IMR-90 (cell line): ENCODE data around the gene EIF4H. TPM values are rescaled to one million over a fixed set of nuclear protein-coding genes. Genes with fewer than 3 reads are reported as not detected.

ENCODE experiments used
- ATAC-seq: fragments of 200-7000 bp; cut with Tn5 transposase; 2 replicates; pipeline ENCODE4 v1.9.1; 2020; ENCODE audit warnings: low read depth, mild to moderate bottlenecking, moderate library complexity
- Bru-seq: library from RNA; stranded (reverse); fragments of 400-500 nt; gene quantifications from one replicate; lab custom pipeline; 2021; lab: Mats Ljungman, UMichigan
- BruChase-seq, 2 experiments: library from RNA; stranded (reverse); fragments of 400-500 nt; gene quantifications; one replicate each; lab custom pipeline; 2021; lab: Mats Ljungman, UMichigan
- BruUV-seq: library from RNA; stranded (reverse); fragments of 400-500 nt; replicated peaks from 2 replicates; lab custom pipeline; 2021; lab: Mats Ljungman, UMichigan
- CTCF ChIA-PET: fragments of 300-600 bp; formaldehyde crosslinking; extraction: SDS; loops from one replicate; lab custom pipeline; 2021; ENCODE audit warnings: antibody characterized with exemption; lab: Yijun Ruan, JAX
- POLR2A ChIA-PET: fragments of 300-600 bp; sonication (Branson Sonifier 250); formaldehyde crosslinking; loops from one replicate; lab custom pipeline; 2022; ENCODE audit warnings: antibody characterized with exemption; ENCODE audit not compliant: unreplicated experiment; lab: Charles Lee
- DNase-seq: peaks from one replicate; pipeline ENCODE4 v3.0.0; 2013
- H2AFZ ChIP-seq: replicated peaks from 2 replicates; pipeline ENCODE3; 2013; ENCODE audit warnings: low read length, mild to moderate bottlenecking; ENCODE audit not compliant: poor library complexity
- H2AK5ac ChIP-seq: 2 replicates; pipeline ENCODE4 v1.6.1; 2013; ENCODE audit warnings: low read depth, low read length, inconsistent platforms
- H2AK9ac ChIP-seq: replicated peaks from 2 replicates; pipeline ENCODE3; 2013; ENCODE audit warnings: mild to moderate bottlenecking, low read depth, low read length, moderate library complexity; ENCODE audit not compliant: poor library complexity
- H2BK120ac ChIP-seq: 2 replicates; pipeline ENCODE4 v1.6.1; 2013; ENCODE audit warnings: low read depth, low read length, inconsistent platforms
- H2BK15ac ChIP-seq: 3 replicates; pipeline ENCODE4 v1.6.1; 2013; ENCODE audit warnings: low read depth, low read length, inconsistent platforms
- H2BK20ac ChIP-seq: 2 replicates; pipeline ENCODE4 v1.6.1; 2013; ENCODE audit warnings: low read depth, mild to moderate bottlenecking, inconsistent platforms, low read length, moderate library complexity
- H2BK5ac ChIP-seq: 2 replicates; pipeline ENCODE4 v1.6.1; 2013; ENCODE audit warnings: mild to moderate bottlenecking, low read depth, low read length, inconsistent platforms; ENCODE audit not compliant: poor library complexity, severe bottlenecking
- H3K14ac ChIP-seq: replicated peaks from 2 replicates; pipeline ENCODE4 v1.6.1; 2013; ENCODE audit warnings: low read depth, low read length, inconsistent platforms
- H3K18ac ChIP-seq: 2 replicates; pipeline ENCODE4 v1.6.1; 2013; ENCODE audit warnings: low read depth, low read length, control low read depth
- H3K23ac ChIP-seq: 2 replicates; pipeline ENCODE4 v1.6.1; 2013; ENCODE audit warnings: low read depth, low read length, inconsistent platforms
- H3K27ac ChIP-seq: 2 replicates; pipeline ENCODE4 v1.5.1; 2013; ENCODE audit warnings: mild to moderate bottlenecking, control low read depth, low read length; ENCODE audit not compliant: insufficient read depth
- H3K27me3 ChIP-seq: 2 replicates; pipeline ENCODE4 v1.6.1; 2013; ENCODE audit warnings: low read length; ENCODE audit not compliant: control insufficient read depth, insufficient read depth
- H3K36me3 ChIP-seq: 2 replicates; pipeline ENCODE4 v1.6.1; 2013; ENCODE audit warnings: low read length, mixed read lengths; ENCODE audit not compliant: control insufficient read depth, insufficient read depth
- H3K4ac ChIP-seq: 2 replicates; pipeline ENCODE4 v1.6.1; 2013; ENCODE audit warnings: low read depth, low read length, inconsistent platforms
- H3K4me1 ChIP-seq: 2 replicates; pipeline ENCODE4 v1.6.1; 2013; ENCODE audit warnings: low read length, mixed read lengths; ENCODE audit not compliant: control insufficient read depth, insufficient read depth
- H3K4me2 ChIP-seq: 2 replicates; pipeline ENCODE4 v1.6.1; 2013; ENCODE audit warnings: low read depth, mild to moderate bottlenecking, control low read depth, low read length, moderate library complexity
- H3K4me3 ChIP-seq: 2 replicates; pipeline ENCODE4 v1.5.1; 2013; ENCODE audit warnings: low read depth, mild to moderate bottlenecking, control low read depth, low read length, moderate library complexity; ENCODE audit not compliant: insufficient read depth
- H3K56ac ChIP-seq: 2 replicates; pipeline ENCODE4 v1.6.1; 2013; ENCODE audit warnings: low read length, inconsistent platforms; ENCODE audit not compliant: insufficient read depth; ENCODE audit errors: extremely low read depth
- H3K79me1 ChIP-seq, 2 experiments: 2 replicates each; pipeline ENCODE4 v1.6.1; 2013; ENCODE audit warnings: low read length in 2 of 2, inconsistent platforms in 1 of 2, low read depth in 1 of 2
- H3K9ac ChIP-seq: 2 replicates; pipeline ENCODE4 v1.6.1; 2013; ENCODE audit warnings: low read depth, low read length, control low read depth
- H3K9me1 ChIP-seq: 2 replicates; pipeline ENCODE4 v1.6.1; 2013; ENCODE audit warnings: low read length, inconsistent platforms; ENCODE audit not compliant: insufficient read depth
- H3K9me3 ChIP-seq: 2 replicates; pipeline ENCODE4 v1.6.1; 2013; ENCODE audit warnings: low read length; ENCODE audit not compliant: control insufficient read depth, insufficient read depth
- H4K20me1 ChIP-seq: 2 replicates; pipeline ENCODE4 v1.6.1; 2013; ENCODE audit warnings: low read length, inconsistent platforms; ENCODE audit not compliant: insufficient read depth
- H4K5ac ChIP-seq: 2 replicates; pipeline ENCODE4 v1.6.1; 2013; ENCODE audit warnings: mild to moderate bottlenecking, low read depth, low read length, control low read depth
- H4K8ac ChIP-seq, 2 experiments: 2 replicates each; pipeline ENCODE4 v1.6.1; 2013; ENCODE audit warnings: low read depth in 2 of 2, low read length in 2 of 2, control low read depth in 1 of 2, inconsistent platforms in 1 of 2
- H4K91ac ChIP-seq: 2 replicates; pipeline ENCODE4 v1.6.1; 2013; ENCODE audit warnings: low read depth, low read length, inconsistent platforms; ENCODE audit not compliant: insufficient read depth
- CEBPB ChIP-seq: IDR thresholded peaks from 2 replicates; pipeline ENCODE4 v1.6.1; 2012; ENCODE audit warnings: low read depth, low read length, improper control_type of control experiment
- CHD1 ChIP-seq: IDR thresholded peaks from 2 replicates; pipeline ENCODE4 v1.6.1; 2012; ENCODE audit warnings: low read depth, low read length, improper control_type of control experiment
- FOS ChIP-seq: fragments of 150-350 bp; IDR thresholded peaks from 2 replicates; pipeline ENCODE4 v1.6.1; 2016; ENCODE audit warnings: low read depth, low read length
- MXI1 ChIP-seq: IDR thresholded peaks from 2 replicates; pipeline ENCODE4 v1.6.1; 2012; ENCODE audit warnings: low read depth, mild to moderate bottlenecking, low read length, moderate library complexity, borderline replicate concordance
- NFE2L2 ChIP-seq: fragments of 150-350 bp; IDR thresholded peaks from 2 replicates; pipeline ENCODE4 v1.6.1; 2016; ENCODE audit warnings: low read depth, mild to moderate bottlenecking, low read length
- POLR2A ChIP-seq: IDR thresholded peaks from 2 replicates; pipeline ENCODE4 v1.6.1; 2012; ENCODE audit warnings: mild to moderate bottlenecking, low read depth, low read length
- RAD21 ChIP-seq: IDR thresholded peaks from 2 replicates; pipeline ENCODE4 v1.6.1; 2012; ENCODE audit warnings: low read length, improper control_type of control experiment
- SMC3 ChIP-seq: fragments of 150-350 bp; IDR thresholded peaks from 2 replicates; pipeline ENCODE4 v1.6.1; 2016; ENCODE audit warnings: low read depth, mild to moderate bottlenecking, antibody characterized with exemption, low read length, moderate library complexity
- WGBS, 2 experiments: methylation state at CpG; one replicate each; pipeline versions ENCODE4 v1.1.5 to v1.1.7; 2013; ENCODE audit warnings: missing lambda C conversion rate in 2 of 2; ENCODE audit not compliant: insufficient read length in 1 of 2; ENCODE audit errors: extremely low coverage in 2 of 2; 5-methylcytosine and 5-hydroxymethylcytosine counted together
- dilution Hi-C: fragments of 300-500 bp; cut with HindIII; formaldehyde crosslinking; loops from one replicate; pipeline ENCODE4 v1.14.3; 2018; ENCODE audit warnings: low sequenced_read_pairs; ENCODE audit not compliant: unreplicated experiment
- in situ Hi-C: fragments of 300-500 bp; cut with MboI; formaldehyde crosslinking; loops from 3 replicates; pipeline ENCODE4 v1.14.3; 2019; ENCODE audit warnings: low sequenced_read_pairs, inconsistent platforms, mixed read lengths
- intact Hi-C: fragments of 100-400 bp; cut with micrococcal nuclease; formaldehyde crosslinking; loops from 2 replicates; pipeline ENCODE4 v1.10.0; 2022
- long read RNA-seq: library from polyadenylated mRNA; unstranded; transcript quantifications from one replicate; pipeline ENCODE4 v2.0.0, GENCODE V29; 2021; ENCODE audit not compliant: unreplicated experiment
- polyA plus RNA-seq, 3 experiments: library from polyadenylated mRNA; depleted of rRNA; stranded (reverse); fragments of >200 nt; gene quantifications; 2 replicates each; pipeline ENCODE4 v1.2.3, GENCODE V29; 2012; ENCODE audit warnings: low replicate concordance in 1 of 3
- total RNA-seq: library from RNA; depleted of rRNA; stranded (reverse); fragments of >200 nt; gene quantifications from 2 replicates; pipeline ENCODE4 v1.2.3, GENCODE V29; 2012; rRNA removed
- TF ChIP-seq, protein P1 (sequence below): fragments of 150-350 bp; IDR thresholded peaks from 2 replicates; pipeline ENCODE4 v1.6.1; 2016; ENCODE audit warnings: low read depth, mild to moderate bottlenecking, low read length, moderate library complexity, borderline replicate concordance
- TF ChIP-seq, protein P2 (sequence below): conservative IDR thresholded peaks from 2 replicates; pipeline ENCODE4 v1.5.1; 2012; ENCODE audit warnings: mild to moderate bottlenecking, low read depth, low read length, improper control_type of control experiment

The EIF4H gene
- total RNA-seq = 241 and 269 TPM in 2 replicates
- 292 and 321 TPM in 2 replicates for polyA plus RNA-seq (2012; rRNA removed)
- 244 and 296 TPM in 2 replicates for polyA plus RNA-seq (2012; cell fraction: cytosol; rRNA removed)
- 160 and 211 TPM in 2 replicates for polyA plus RNA-seq (2012; cell fraction: nucleus; rRNA removed; ENCODE audit: low replicate concordance)
- percentile 97 among the genes with signal in this experiment for Bru-seq, nascent RNA
- percentile 98 among the genes with signal in this experiment for BruChase-seq, experiment 1, labeled RNA remaining after a 6-hour chase
- percentile 96 among the genes with signal in this experiment for BruChase-seq, experiment 2, labeled RNA remaining after a 2-hour chase
- long read RNA-seq, transcript EIF4H-202 (6 exons, 2,503 nt) = major isoform, 486 of 703 reads
- long read RNA-seq, transcript EIF4H-201 (7 exons, 2,679 nt) = minor isoform, 28 of 703 reads
- long read RNA-seq, partial matches to known transcripts = 182 of 703 reads
- long read RNA-seq, other reads (novel, unspliced or antisense) = 6 of 703 reads

- DNase-seq (peak; percentile 95), ATAC-seq (peak; percentile 89)
- POLR2A ChIA-PET = interaction anchor here (1.1 kb wide), 1 partner anchor 76 kb away, joined by 3 read pairs; no protein-coding TSS in a partner anchor
- Histone ChIP-seq H2BK15ac (peak within 1 kb of the TSS; percentile 28; the same call in 1 of the 3 replicates), H3K4ac (peak within 1 kb of the TSS; percentile 98), H2AK9ac (peak within 1 kb of the TSS; percentile 99), H3K9ac (peak within 1 kb of the TSS; percentile 94), H4K8ac (peak within 1 kb of the TSS; percentile 97 to 98), H3K18ac (peak within 1 kb of the TSS; percentile 63), H4K20me1 (peaks cover 43% of the 10 kb centered on the region), H3K4me1 (peaks cover 9% of the 10 kb centered on the region), H2AK5ac (peak within 1 kb of the TSS; percentile 95), H3K56ac (peak within 1 kb of the TSS; percentile 87), H4K91ac (peak within 1 kb of the TSS; percentile 83), H3K36me3 (peaks cover 5% of the 10 kb centered on the region; the same call in 1 of the 2 replicates), H2BK20ac (peak within 1 kb of the TSS; percentile 29; the same call in 1 of the 2 replicates), H2AFZ (peak within 1 kb of the TSS; percentile 98), H3K23ac (peak within 1 kb of the TSS; percentile 98), H3K27ac (peak within 1 kb of the TSS; percentile 89), H3K9me1 (peaks cover 14% of the 10 kb centered on the region), H3K14ac (peak within 1 kb of the TSS; percentile 98), H3K9me3 (no peaks in the 10 kb centered on the region), H3K27me3 (no peaks in the 10 kb centered on the region), H2BK5ac (peak within 1 kb of the TSS; percentile 83), H3K4me2 (peak within 1 kb of the TSS; percentile 99), H3K4me3 (peak within 1 kb of the TSS; percentile 92), H4K5ac (peak within 1 kb of the TSS; percentile 92), H3K79me1 (peaks cover 2 to 24% of the 10 kb centered on the region in 2 experiments; a peak in 3 of 4 replicates), H2BK120ac (peak within 1 kb of the TSS; percentile 78)
- in situ Hi-C loops (no loop called here), intact Hi-C loops (loop anchor here (2.0 kb wide), 1 partner anchor 307 kb away; no protein-coding TSS in a partner anchor), dilution Hi-C loops (no loop called here)
- 1% methylated on average over 44 of the region's 95 CpGs; no CpG with 5 or more reads in 1 of the 2 experiments for WGBS, 2 experiments
- BruUV-seq = no TSS peak
- CTCF ChIA-PET = interaction anchor here (0.7 to 1.2 kb wide), 2 partner anchors 106 to 127 kb away, joined by 4 to 6 read pairs; no protein-coding TSS in a partner anchor
- TF ChIP-seq FOS = peak; percentile 17; the same call in 1 of the 2 replicates
- peak; percentile 97 for TF ChIP-seq MXI1
- TF ChIP-seq, protein P1, sequence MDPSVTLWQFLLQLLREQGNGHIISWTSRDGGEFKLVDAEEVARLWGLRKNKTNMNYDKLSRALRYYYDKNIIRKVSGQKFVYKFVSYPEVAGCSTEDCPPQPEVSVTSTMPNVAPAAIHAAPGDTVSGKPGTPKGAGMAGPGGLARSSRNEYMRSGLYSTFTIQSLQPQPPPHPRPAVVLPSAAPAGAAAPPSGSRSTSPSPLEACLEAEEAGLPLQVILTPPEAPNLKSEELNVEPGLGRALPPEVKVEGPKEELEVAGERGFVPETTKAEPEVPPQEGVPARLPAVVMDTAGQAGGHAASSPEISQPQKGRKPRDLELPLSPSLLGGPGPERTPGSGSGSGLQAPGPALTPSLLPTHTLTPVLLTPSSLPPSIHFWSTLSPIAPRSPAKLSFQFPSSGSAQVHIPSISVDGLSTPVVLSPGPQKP = no peak
- TF ChIP-seq, protein P2, sequence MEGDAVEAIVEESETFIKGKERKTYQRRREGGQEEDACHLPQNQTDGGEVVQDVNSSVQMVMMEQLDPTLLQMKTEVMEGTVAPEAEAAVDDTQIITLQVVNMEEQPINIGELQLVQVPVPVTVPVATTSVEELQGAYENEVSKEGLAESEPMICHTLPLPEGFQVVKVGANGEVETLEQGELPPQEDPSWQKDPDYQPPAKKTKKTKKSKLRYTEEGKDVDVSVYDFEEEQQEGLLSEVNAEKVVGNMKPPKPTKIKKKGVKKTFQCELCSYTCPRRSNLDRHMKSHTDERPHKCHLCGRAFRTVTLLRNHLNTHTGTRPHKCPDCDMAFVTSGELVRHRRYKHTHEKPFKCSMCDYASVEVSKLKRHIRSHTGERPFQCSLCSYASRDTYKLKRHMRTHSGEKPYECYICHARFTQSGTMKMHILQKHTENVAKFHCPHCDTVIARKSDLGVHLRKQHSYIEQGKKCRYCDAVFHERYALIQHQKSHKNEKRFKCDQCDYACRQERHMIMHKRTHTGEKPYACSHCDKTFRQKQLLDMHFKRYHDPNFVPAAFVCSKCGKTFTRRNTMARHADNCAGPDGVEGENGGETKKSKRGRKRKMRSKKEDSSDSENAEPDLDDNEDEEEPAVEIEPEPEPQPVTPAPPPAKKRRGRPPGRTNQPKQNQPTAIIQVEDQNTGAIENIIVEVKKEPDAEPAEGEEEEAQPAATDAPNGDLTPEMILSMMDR = no peak
- TF ChIP-seq CHD1 = no peak
- peak; percentile 95 for TF ChIP-seq POLR2A
- peak; percentile 3; the same call in 1 of the 2 replicates for TF ChIP-seq RAD21
- TF ChIP-seq SMC3 = 0 out of 2 replicates have a peak, but pooled peaks have one; percentile 2
- TF ChIP-seq CEBPB = no peak
- no peak for TF ChIP-seq NFE2L2
Observed at GRCh38 chr7:74173866-74174605, at the start of gene EIF4H. Gene EIF4H (plus strand): TSS chr7:74174356. CDS start chr7:74174384, 28 bp downstream.
